ENCODE data around the gene ARL5A. TPM values are rescaled to one million over a fixed set of nuclear protein-coding genes. Genes with fewer than 3 reads are reported as not detected.

The ARL5A gene
- total and polyA plus RNA-seq, 2 donors (not counting 3 experiments of a cell fraction or from before 2014, with no cell fraction given) = 25.8 to 73.2 TPM

- Histone ChIP-seq H3K9me1 (replicated peaks; ENCODE audit: control insufficient read depth, extremely low read depth, insufficient read depth, low read length) (no peaks in the 10 kb centered on the region), H3K4me1 (ENCODE audit: control insufficient read depth, extremely low read depth, insufficient read depth, low read length) (peaks cover 3% of the 10 kb centered on the region), H3K9me3 (replicated peaks; ENCODE audit: control insufficient read depth, insufficient read depth, low read length) (no peaks in the 10 kb centered on the region), H3K27me3 (ENCODE audit: control insufficient read depth in 2 of 2, insufficient read depth in 2 of 2, low read length in 2 of 2) (no peaks in the 10 kb centered on the region), H3K9ac (replicated peaks; ENCODE audit: extremely low read depth, insufficient read depth, low read length) (no peak overlapping the region), H2AFZ (ENCODE audit: low read depth, low read length) (no peak overlapping the region), H3K79me2 (ENCODE audit: control insufficient read depth, insufficient read depth, low read length) (no peaks in the 10 kb centered on the region), H3K27ac (ENCODE audit: insufficient read depth, low read depth, low read length) (no peak overlapping the region), H3K4me2 (ENCODE audit: insufficient read depth, low read length) (no peak overlapping the region), H3K4me3 (replicated peaks in 1 of 3; ENCODE audit: insufficient read depth in 1 of 3, low read depth in 1 of 3, low read length in 3 of 3) (no peak overlapping the region), H3K36me3 (ENCODE audit: control insufficient read depth in 2 of 2, extremely low read depth in 1 of 2, insufficient read depth in 2 of 2, low read length in 2 of 2) (no peaks in the 10 kb centered on the region), H4K20me1 (replicated peaks; ENCODE audit: control insufficient read depth, extremely low read depth, insufficient read depth, low read length) (no peaks in the 10 kb centered on the region)
- CTCF ChIA-PET = interaction anchor here (1.2 to 1.4 kb wide), 2 partner anchors 10 to 24 kb away, joined by 5 read pairs; partner anchors contain the start of gene ARL5A
- no peak for TF ChIP-seq JUN (IDR thresholded peaks at IDR 0.05; ENCODE audit: borderline replicate concordance, insufficient read depth, insufficient read length, low read depth)
- TF ChIP-seq POLR2A (IDR thresholded peaks at IDR 0.05; ENCODE audit: low read depth, low read length) = no peak
- no peak for TF ChIP-seq FOS (IDR thresholded peaks at IDR 0.05; ENCODE audit: borderline replicate concordance, insufficient read depth, low read length)
- TF ChIP-seq POLR2AphosphoS5 (IDR thresholded peaks at IDR 0.05; ENCODE audit: insufficient read depth, low read depth, low read length) = no peak
- TF ChIP-seq GATA2 (IDR thresholded peaks at IDR 0.05; ENCODE audit: insufficient read depth, insufficient read length, low read depth, low read length) = no peak
- no peak for TF ChIP-seq MYC (IDR thresholded peaks at IDR 0.05; ENCODE audit: low read depth, low read length)
- no peak for TF ChIP-seq MAX (IDR thresholded peaks at IDR 0.05; ENCODE audit: insufficient read depth, insufficient read length)
- TF ChIP-seq CTCF (IDR thresholded peaks at IDR 0.05; ENCODE audit: extremely low read depth in 1 of 2, insufficient read depth in 1 of 2, low read depth in 1 of 2, low read length in 2 of 2) = no peak
- no peak for TF ChIP-seq EZH2 (IDR thresholded peaks at IDR 0.05; ENCODE audit: borderline replicate concordance, low read depth, low read length, severe bottlenecking)
- intact Hi-C loops (cut with micrococcal nuclease) (no loop called here), dilution Hi-C loops (cut with MboI; ENCODE audit: extremely low pct_ligation_motif_present, low sequenced_read_pairs) (no loop called here)
- no TSS peak for BruUV-seq (replicated peaks)
- POLR2A ChIA-PET = no interaction called here
- no peak for FAIRE-seq
- DNase-seq (ENCODE audit: low read depth, low spot score) = no peak
Measured at GRCh38 chr2:151851761-151852160, 23.5 kb upstream of the ARL5A start.
